GM20000 (cell line): ENCODE data around the gene ATG12.

ENCODE experiments used
- DNase-seq: peaks from one replicate; pipeline ENCODE4 v3.0.0; 2012; ENCODE audit warnings: low spot score
- CTCF ChIP-seq: IDR thresholded peaks from 2 replicates; pipeline ENCODE4 v1.5.1; 2012; ENCODE audit warnings: mild to moderate bottlenecking, control low read depth; ENCODE audit errors: extremely low read depth, missing control alignments

The ATG12 gene

GRCh38 chr5:115869256-115869795 is 28.0 kb upstream of the ATG12 start:
- TF ChIP-seq CTCF, result no peak
- no peak for DNase-seq

- TF ChIP-seq CTCF, result no peak
- DNase-seq, result no peak
Measured at GRCh38 chr5:115859378-115859777, 18.0 kb upstream of the ATG12 start.

- no peak for TF ChIP-seq CTCF
- DNase-seq, result no peak
Measured at GRCh38 chr5:115858396-115858795, 17.0 kb upstream of the ATG12 start.

- TF ChIP-seq CTCF, result no peak
- no peak for DNase-seq
Measured at GRCh38 chr5:115857626-115858349, 16.4 kb upstream of the ATG12 start.

- no peak for DNase-seq
- TF ChIP-seq CTCF, result no peak
Measured at GRCh38 chr5:115857057-115857479, 15.7 kb upstream of the ATG12 start.

GRCh38 chr5:115855959-115856358 is 14.6 kb upstream of the ATG12 start:
- no peak for DNase-seq
- TF ChIP-seq CTCF, result no peak

GRCh38 chr5:115854139-115854538 is 12.8 kb upstream of the ATG12 start:
- TF ChIP-seq CTCF, result no peak
- DNase-seq, result no peak
